IMR-90 (cell line): ENCODE data around the gene SNX32. TPM values are rescaled to one million over a fixed set of nuclear protein-coding genes. Genes with fewer than 3 reads are reported as not detected.

Experiments
- ATAC-seq: fragments of 200-7000 bp; cut with Tn5 transposase; 2 replicates; pipeline ENCODE4 v1.9.1; 2020; ENCODE audit warnings: low read depth, mild to moderate bottlenecking, moderate library complexity
- BruUV-seq: library from RNA; stranded (reverse); fragments of 400-500 nt; replicated peaks from 2 replicates; lab custom pipeline; 2021; lab: Mats Ljungman, UMichigan
- CTCF ChIA-PET: fragments of 300-600 bp; formaldehyde crosslinking; extraction: SDS; loops from one replicate; lab custom pipeline; 2021; ENCODE audit warnings: antibody characterized with exemption; lab: Yijun Ruan, JAX
- POLR2A ChIA-PET: fragments of 300-600 bp; sonication (Branson Sonifier 250); formaldehyde crosslinking; loops from one replicate; lab custom pipeline; 2022; ENCODE audit warnings: antibody characterized with exemption; ENCODE audit not compliant: unreplicated experiment; lab: Charles Lee
- DNase-seq: peaks from one replicate; pipeline ENCODE4 v3.0.0; 2013
- H2AFZ ChIP-seq: replicated peaks from 2 replicates; pipeline ENCODE3; 2013; ENCODE audit warnings: low read length, mild to moderate bottlenecking; ENCODE audit not compliant: poor library complexity
- H2AK5ac ChIP-seq: 2 replicates; pipeline ENCODE4 v1.6.1; 2013; ENCODE audit warnings: low read depth, low read length, inconsistent platforms
- H2AK9ac ChIP-seq: replicated peaks from 2 replicates; pipeline ENCODE3; 2013; ENCODE audit warnings: mild to moderate bottlenecking, low read depth, low read length, moderate library complexity; ENCODE audit not compliant: poor library complexity
- H2BK120ac ChIP-seq: 2 replicates; pipeline ENCODE4 v1.6.1; 2013; ENCODE audit warnings: low read depth, low read length, inconsistent platforms
- H2BK15ac ChIP-seq: 3 replicates; pipeline ENCODE4 v1.6.1; 2013; ENCODE audit warnings: low read depth, low read length, inconsistent platforms
- H2BK20ac ChIP-seq: 2 replicates; pipeline ENCODE4 v1.6.1; 2013; ENCODE audit warnings: low read depth, mild to moderate bottlenecking, inconsistent platforms, low read length, moderate library complexity
- H2BK5ac ChIP-seq: 2 replicates; pipeline ENCODE4 v1.6.1; 2013; ENCODE audit warnings: mild to moderate bottlenecking, low read depth, low read length, inconsistent platforms; ENCODE audit not compliant: poor library complexity, severe bottlenecking
- H3K14ac ChIP-seq: replicated peaks from 2 replicates; pipeline ENCODE4 v1.6.1; 2013; ENCODE audit warnings: low read depth, low read length, inconsistent platforms
- H3K18ac ChIP-seq: 2 replicates; pipeline ENCODE4 v1.6.1; 2013; ENCODE audit warnings: low read depth, low read length, control low read depth
- H3K23ac ChIP-seq: 2 replicates; pipeline ENCODE4 v1.6.1; 2013; ENCODE audit warnings: low read depth, low read length, inconsistent platforms
- H3K27ac ChIP-seq: 2 replicates; pipeline ENCODE4 v1.5.1; 2013; ENCODE audit warnings: mild to moderate bottlenecking, control low read depth, low read length; ENCODE audit not compliant: insufficient read depth
- H3K27me3 ChIP-seq: 2 replicates; pipeline ENCODE4 v1.6.1; 2013; ENCODE audit warnings: low read length; ENCODE audit not compliant: control insufficient read depth, insufficient read depth
- H3K36me3 ChIP-seq: 2 replicates; pipeline ENCODE4 v1.6.1; 2013; ENCODE audit warnings: low read length, mixed read lengths; ENCODE audit not compliant: control insufficient read depth, insufficient read depth
- H3K4ac ChIP-seq: 2 replicates; pipeline ENCODE4 v1.6.1; 2013; ENCODE audit warnings: low read depth, low read length, inconsistent platforms
- H3K4me1 ChIP-seq: 2 replicates; pipeline ENCODE4 v1.6.1; 2013; ENCODE audit warnings: low read length, mixed read lengths; ENCODE audit not compliant: control insufficient read depth, insufficient read depth
- H3K4me2 ChIP-seq: 2 replicates; pipeline ENCODE4 v1.6.1; 2013; ENCODE audit warnings: low read depth, mild to moderate bottlenecking, control low read depth, low read length, moderate library complexity
- H3K4me3 ChIP-seq: 2 replicates; pipeline ENCODE4 v1.5.1; 2013; ENCODE audit warnings: low read depth, mild to moderate bottlenecking, control low read depth, low read length, moderate library complexity; ENCODE audit not compliant: insufficient read depth
- H3K56ac ChIP-seq: 2 replicates; pipeline ENCODE4 v1.6.1; 2013; ENCODE audit warnings: low read length, inconsistent platforms; ENCODE audit not compliant: insufficient read depth; ENCODE audit errors: extremely low read depth
- H3K79me1 ChIP-seq, 2 experiments: 2 replicates each; pipeline ENCODE4 v1.6.1; 2013; ENCODE audit warnings: low read length in 2 of 2, inconsistent platforms in 1 of 2, low read depth in 1 of 2
- H3K9ac ChIP-seq: 2 replicates; pipeline ENCODE4 v1.6.1; 2013; ENCODE audit warnings: low read depth, low read length, control low read depth
- H3K9me1 ChIP-seq: 2 replicates; pipeline ENCODE4 v1.6.1; 2013; ENCODE audit warnings: low read length, inconsistent platforms; ENCODE audit not compliant: insufficient read depth
- H3K9me3 ChIP-seq: 2 replicates; pipeline ENCODE4 v1.6.1; 2013; ENCODE audit warnings: low read length; ENCODE audit not compliant: control insufficient read depth, insufficient read depth
- H4K20me1 ChIP-seq: 2 replicates; pipeline ENCODE4 v1.6.1; 2013; ENCODE audit warnings: low read length, inconsistent platforms; ENCODE audit not compliant: insufficient read depth
- H4K5ac ChIP-seq: 2 replicates; pipeline ENCODE4 v1.6.1; 2013; ENCODE audit warnings: mild to moderate bottlenecking, low read depth, low read length, control low read depth
- H4K8ac ChIP-seq, 2 experiments: 2 replicates each; pipeline ENCODE4 v1.6.1; 2013; ENCODE audit warnings: low read depth in 2 of 2, low read length in 2 of 2, control low read depth in 1 of 2, inconsistent platforms in 1 of 2
- H4K91ac ChIP-seq: 2 replicates; pipeline ENCODE4 v1.6.1; 2013; ENCODE audit warnings: low read depth, low read length, inconsistent platforms; ENCODE audit not compliant: insufficient read depth
- CHD1 ChIP-seq: IDR thresholded peaks from 2 replicates; pipeline ENCODE4 v1.6.1; 2012; ENCODE audit warnings: low read depth, low read length, improper control_type of control experiment
- MAZ ChIP-seq: IDR thresholded peaks from 2 replicates; pipeline ENCODE4 v1.6.1; 2012; ENCODE audit warnings: low read depth, mild to moderate bottlenecking, low read length, improper control_type of control experiment, moderate library complexity, borderline replicate concordance
- MXI1 ChIP-seq: IDR thresholded peaks from 2 replicates; pipeline ENCODE4 v1.6.1; 2012; ENCODE audit warnings: low read depth, mild to moderate bottlenecking, low read length, moderate library complexity, borderline replicate concordance
- RFX5 ChIP-seq: IDR thresholded peaks from 2 replicates; pipeline ENCODE4 v1.8.0; 2012; ENCODE audit warnings: low read depth, mild to moderate bottlenecking, low read length, moderate library complexity
- WGBS, 2 experiments: methylation state at CpG; one replicate each; pipeline versions ENCODE4 v1.1.5 to v1.1.7; 2013; ENCODE audit warnings: missing lambda C conversion rate in 2 of 2; ENCODE audit not compliant: insufficient read length in 1 of 2; ENCODE audit errors: extremely low coverage in 2 of 2; 5-methylcytosine and 5-hydroxymethylcytosine counted together
- dilution Hi-C: fragments of 300-500 bp; cut with HindIII; formaldehyde crosslinking; loops from one replicate; pipeline ENCODE4 v1.14.3; 2018; ENCODE audit warnings: low sequenced_read_pairs; ENCODE audit not compliant: unreplicated experiment
- in situ Hi-C: fragments of 300-500 bp; cut with MboI; formaldehyde crosslinking; loops from 3 replicates; pipeline ENCODE4 v1.14.3; 2019; ENCODE audit warnings: low sequenced_read_pairs, inconsistent platforms, mixed read lengths
- intact Hi-C: fragments of 100-400 bp; cut with micrococcal nuclease; formaldehyde crosslinking; loops from 2 replicates; pipeline ENCODE4 v1.10.0; 2022
- polyA plus RNA-seq, 3 experiments: library from polyadenylated mRNA; depleted of rRNA; stranded (reverse); fragments of >200 nt; gene quantifications; 2 replicates each; pipeline ENCODE4 v1.2.3, GENCODE V29; 2012; ENCODE audit warnings: low replicate concordance in 1 of 3
- total RNA-seq: library from RNA; depleted of rRNA; stranded (reverse); fragments of >200 nt; gene quantifications from 2 replicates; pipeline ENCODE4 v1.2.3, GENCODE V29; 2012

Gene SNX32
- total and polyA plus RNA-seq, 2 of the 4 experiments (the other 2 are of a cell fraction): 0.36 to 0.79 TPM

GRCh38 chr11:65861533-65862183, 27.9 kb downstream of the SNX32 start:
- dilution Hi-C loops: no loop called here
- H3K9me1 ChIP-seq: peaks cover 4% of the 10 kb centered on the region; the same call in 1 of the 2 replicates
- H3K4ac ChIP-seq: peak overlapping the region; percentile 98
- peaks cover 6 to 61% of the 10 kb centered on the region in 2 experiments; a peak in 3 of 4 replicates for H3K79me1 ChIP-seq
- WGBS, 2 experiments: 87% methylated on average over 3 of the region's 13 CpGs; no CpG with 5 or more reads in 1 of the 2 experiments
- in situ Hi-C loops: no loop called here
- H3K4me2 ChIP-seq: peak overlapping the region; percentile 89
- H3K4me1 ChIP-seq: peaks cover 7% of the 10 kb centered on the region
- CTCF ChIA-PET: no interaction called here
- no peak overlapping the region for H2BK20ac ChIP-seq
- H3K56ac ChIP-seq: peak overlapping the region; percentile 60
- H3K9ac ChIP-seq: peak overlapping the region; percentile 96
- no peak for ATAC-seq
- no peak for TF ChIP-seq MXI1
- no peak for TF ChIP-seq MAZ
- TF ChIP-seq CHD1: no peak
- no peak for TF ChIP-seq RFX5
- peak overlapping the region; percentile 68 for H4K5ac ChIP-seq
- BruUV-seq: no TSS peak
- no peak overlapping the region for H2BK120ac ChIP-seq
- H3K36me3 ChIP-seq: peaks cover 51% of the 10 kb centered on the region
- H3K27ac ChIP-seq: peak overlapping the region; percentile 89
- H3K27me3 ChIP-seq: no peaks in the 10 kb centered on the region
- H2AFZ ChIP-seq: no peak overlapping the region
- 0 out of 3 replicates have a peak overlapping the region, but pooled peaks have one; percentile 41 for H2BK15ac ChIP-seq
- peak overlapping the region; percentile 90 for H2BK5ac ChIP-seq
- peak overlapping the region; percentile 98 for H4K91ac ChIP-seq
- H3K14ac ChIP-seq: peak overlapping the region; percentile 87
- peak overlapping the region; percentile 22; the same call in 1 of the 2 replicates for H2AK5ac ChIP-seq
- H2AK9ac ChIP-seq: peak overlapping the region; percentile 100
- H3K4me3 ChIP-seq: peak overlapping the region; percentile 95
- H3K23ac ChIP-seq: peak overlapping the region; percentile 94
- H3K9me3 ChIP-seq: no peaks in the 10 kb centered on the region
- H3K18ac ChIP-seq: no peak overlapping the region
- intact Hi-C loops: no loop called here
- DNase-seq: no peak
- POLR2A ChIA-PET: interaction anchor here (0.6 to 0.8 kb wide), 2 partner anchors 10 to 11 kb away, joined by 3 to 7 read pairs; no protein-coding TSS in a partner anchor
- H4K20me1 ChIP-seq: peaks cover 36% of the 10 kb centered on the region
- H4K8ac ChIP-seq: peak overlapping the region; percentile 94 to 99; a peak in 3 of 4 replicates
